SK-N-DZ (cell line): Measurements from ENCODE around the gene RAB11FIP3.
"Not testable (repeated sequence)": the region's sequence is repeated elsewhere in the genome, so short reads cannot be mapped to it uniquely, and the experiment has no call there.

Experiments
- DNase-seq: peaks from one replicate; pipeline ENCODE4 v3.0.0-alpha.2; 2015; ENCODE audit warnings: low spot score

Gene RAB11FIP3

DNA sequence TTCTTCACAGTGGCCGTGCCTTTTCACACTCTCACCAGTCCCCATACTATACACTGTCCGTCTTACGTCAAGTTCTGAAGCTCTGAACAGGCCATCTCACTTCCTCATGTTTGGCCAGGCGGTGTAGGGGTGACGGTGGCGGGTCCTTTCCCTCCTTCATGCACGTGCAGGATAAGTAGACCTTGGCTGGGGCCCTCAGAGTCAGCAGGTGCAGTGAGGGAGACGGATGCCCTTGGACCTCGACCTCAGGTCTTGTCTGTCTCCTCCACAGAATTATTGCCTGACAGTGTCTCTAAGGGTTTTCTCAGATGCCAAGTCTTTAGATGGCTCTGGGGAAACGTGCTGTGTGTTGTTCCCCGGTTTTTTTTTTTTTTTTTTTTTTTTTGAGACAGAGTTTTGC lies 37.6 kb downstream of the RAB11FIP3 start:
- no peak for DNase-seq

DNA sequence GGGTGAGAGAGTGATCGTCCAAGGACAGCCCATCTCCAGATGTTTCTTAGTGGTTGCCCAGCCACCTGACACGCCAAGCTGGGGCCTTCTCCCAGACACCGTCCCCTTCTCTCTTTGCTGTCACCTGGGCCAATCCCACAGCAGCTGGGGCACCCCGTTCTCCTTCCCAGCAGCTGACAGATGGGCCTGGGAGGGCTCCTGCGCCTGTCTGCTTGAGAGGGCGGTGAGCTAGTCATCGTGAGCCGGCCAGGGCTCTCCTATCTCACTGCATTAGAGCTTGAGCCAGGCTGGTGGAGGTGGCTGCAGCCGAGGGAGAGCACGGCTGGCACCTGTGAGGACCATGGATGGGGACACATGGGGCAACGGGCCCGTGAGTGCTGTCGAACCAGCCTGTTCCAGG lies 41.2 kb downstream of the RAB11FIP3 start:
- no peak for DNase-seq

DNA sequence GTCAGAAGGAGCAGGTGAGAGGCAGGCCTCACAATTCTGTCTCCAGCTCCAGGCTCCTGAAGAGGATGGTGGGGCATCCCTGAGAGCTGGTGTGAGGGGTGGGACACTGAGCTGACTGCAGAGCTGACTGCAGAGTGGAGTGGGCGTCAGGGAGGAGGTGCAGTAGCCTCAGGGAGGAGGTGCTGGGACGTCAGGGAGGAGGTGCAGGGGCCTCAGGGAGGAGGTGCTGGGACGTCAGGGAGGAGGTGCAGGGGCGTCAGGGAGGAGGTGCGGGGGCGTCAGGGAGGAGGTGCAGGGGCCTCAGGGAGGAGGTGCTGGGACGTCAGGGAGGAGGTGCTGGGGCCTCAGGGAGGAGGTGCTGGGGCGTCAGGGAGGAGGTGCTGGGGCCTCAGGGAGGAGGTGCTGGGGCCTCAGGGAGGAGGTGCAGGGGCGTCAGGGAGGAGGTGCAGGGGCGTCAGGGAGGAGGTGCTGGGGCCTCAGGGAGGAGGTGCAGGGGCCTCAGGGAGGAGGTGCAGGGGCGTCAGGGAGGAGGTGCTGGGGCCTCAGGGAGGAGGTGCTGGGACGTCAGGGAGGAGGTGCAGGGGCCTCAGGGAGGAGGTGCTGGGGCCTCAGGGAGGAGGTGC lies 41.9 kb downstream of the RAB11FIP3 start:
- DNase-seq: not testable (repeated sequence)

DNA sequence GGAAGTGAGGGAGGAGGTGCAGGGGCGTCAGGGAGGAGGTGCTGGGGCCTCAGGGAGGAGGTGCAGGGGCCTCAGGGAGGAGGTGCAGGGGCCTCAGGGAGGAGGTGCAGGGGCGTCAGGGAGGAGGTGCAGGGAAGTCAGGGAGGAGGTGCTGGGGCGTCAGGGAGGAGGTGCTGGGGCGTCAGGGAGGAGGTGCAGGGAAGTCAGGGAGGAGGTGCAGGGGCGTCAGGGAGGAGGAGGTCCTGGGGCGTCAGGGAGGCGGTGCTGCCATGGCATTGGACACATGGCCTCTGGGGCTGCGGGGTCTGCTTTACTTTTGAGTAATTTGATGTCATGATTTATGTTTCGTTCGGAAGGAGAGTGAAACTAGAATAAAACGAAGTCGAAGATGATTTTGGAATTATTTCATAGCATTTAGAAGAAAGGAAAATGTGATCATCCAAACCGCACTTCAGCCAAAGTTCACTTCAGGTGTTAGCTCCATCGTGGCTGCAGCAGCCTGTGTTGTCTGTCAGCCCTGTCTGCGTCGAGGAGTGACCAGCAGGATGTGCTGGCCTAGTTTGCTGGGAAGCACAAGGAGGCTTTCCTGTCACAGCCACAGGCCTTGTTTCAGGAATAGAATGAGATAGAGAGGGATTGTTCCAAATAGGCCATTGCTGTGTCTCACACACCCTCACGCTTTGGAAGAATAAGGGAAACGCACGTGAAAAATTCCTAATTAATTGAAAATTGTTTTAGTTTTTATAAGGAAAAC lies 42.8 kb downstream of the RAB11FIP3 start:
- no peak for DNase-seq

DNA sequence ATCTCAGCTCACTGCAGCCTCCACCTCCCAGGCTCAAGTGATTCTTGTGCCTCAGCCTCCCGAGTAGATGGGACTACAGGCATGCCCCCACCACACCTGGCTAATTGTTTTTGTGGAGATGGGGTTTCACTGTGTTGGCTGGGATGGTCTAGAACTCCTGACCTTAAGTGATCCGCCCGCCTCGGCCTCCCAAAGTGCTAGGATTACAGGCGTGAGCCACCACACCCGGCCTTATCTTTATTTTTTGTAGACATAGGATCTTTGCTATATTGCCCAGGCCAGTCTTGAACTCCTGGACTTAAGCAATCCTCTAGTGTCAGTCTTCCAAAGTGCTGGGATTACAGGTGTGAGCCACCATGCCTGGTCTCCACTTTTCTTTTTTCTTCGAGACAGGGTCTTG lies 44.0 kb downstream of the RAB11FIP3 start:
- DNase-seq: not testable (repeated sequence)

DNA sequence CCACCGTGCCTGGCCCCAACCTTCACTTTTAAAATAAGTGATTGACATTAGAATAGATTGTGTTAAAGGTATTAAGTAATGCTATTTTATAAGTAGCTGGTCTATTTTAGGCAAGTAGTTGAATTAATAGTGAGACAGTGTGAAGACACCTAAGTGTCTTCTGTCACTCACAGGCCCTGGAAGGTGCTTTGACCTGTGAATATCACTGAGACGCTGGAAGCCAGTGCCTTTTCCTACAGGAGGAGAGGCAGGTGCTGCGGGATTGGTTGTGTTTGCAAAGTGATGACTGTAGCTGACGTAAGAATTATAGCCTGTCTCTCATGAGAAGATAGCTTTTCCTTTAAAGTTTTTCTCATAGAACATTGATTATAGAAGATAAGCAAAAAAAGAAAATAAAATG lies 45.0 kb downstream of the RAB11FIP3 start:
- no peak for DNase-seq

DNA sequence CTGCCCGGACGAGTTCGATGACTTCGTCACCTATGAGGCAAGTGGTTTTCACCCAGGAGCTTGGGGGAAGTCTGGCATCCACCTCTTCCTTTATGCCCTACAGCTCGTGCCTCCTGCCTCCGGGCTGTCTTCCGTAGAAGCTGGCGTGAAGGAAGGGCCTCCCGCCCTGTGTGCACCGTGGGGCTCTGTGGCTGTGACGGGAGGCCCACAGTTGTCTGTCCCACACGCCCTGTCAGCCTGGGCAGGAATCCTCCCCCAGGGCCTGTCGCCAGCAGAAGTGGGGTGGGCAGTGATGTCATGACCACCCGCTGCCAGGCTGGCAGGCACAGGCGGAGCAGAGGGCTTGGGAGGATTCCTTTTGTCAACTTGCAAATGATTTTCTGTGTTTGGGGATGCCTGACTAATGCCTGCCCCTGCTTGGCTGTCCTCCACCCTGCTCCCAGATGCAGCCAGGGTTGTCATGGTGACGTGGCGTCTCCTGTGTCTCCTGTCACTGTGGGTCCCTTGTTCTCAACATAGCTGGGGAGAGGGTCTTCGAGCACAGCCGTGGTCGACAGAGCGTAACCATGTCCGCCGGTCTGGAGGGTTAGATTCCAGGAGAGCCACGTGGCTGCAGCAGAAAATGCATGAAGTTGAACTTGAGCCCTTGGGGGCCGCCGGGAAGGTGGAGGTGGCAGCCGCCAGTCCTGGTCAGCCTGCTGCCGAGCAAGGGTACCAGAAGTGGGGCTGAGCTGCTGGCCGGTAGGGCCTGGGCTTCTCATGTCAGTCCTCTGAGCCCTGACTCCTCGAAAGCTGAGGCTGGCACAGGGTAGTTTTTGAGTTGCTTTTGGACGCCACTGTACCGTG lies 46.1 kb downstream of the RAB11FIP3 start:
- no peak for DNase-seq

DNA sequence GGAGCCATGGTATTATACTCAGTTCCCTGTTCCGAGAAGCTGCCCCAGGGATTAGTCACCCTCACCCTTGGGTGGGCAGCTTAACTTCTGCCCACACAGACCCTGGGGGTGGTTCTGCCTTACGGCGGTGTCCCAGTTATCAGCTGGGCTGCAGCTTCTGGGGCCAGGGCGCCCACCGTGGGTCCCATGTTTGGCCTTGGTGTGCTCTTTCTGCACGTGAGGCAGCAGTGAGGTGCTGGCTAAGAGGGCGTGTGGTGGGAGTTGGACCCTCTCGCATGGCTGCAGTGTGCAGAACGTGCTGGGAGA lies 46.7 kb downstream of the RAB11FIP3 start:
- no peak for DNase-seq

DNA sequence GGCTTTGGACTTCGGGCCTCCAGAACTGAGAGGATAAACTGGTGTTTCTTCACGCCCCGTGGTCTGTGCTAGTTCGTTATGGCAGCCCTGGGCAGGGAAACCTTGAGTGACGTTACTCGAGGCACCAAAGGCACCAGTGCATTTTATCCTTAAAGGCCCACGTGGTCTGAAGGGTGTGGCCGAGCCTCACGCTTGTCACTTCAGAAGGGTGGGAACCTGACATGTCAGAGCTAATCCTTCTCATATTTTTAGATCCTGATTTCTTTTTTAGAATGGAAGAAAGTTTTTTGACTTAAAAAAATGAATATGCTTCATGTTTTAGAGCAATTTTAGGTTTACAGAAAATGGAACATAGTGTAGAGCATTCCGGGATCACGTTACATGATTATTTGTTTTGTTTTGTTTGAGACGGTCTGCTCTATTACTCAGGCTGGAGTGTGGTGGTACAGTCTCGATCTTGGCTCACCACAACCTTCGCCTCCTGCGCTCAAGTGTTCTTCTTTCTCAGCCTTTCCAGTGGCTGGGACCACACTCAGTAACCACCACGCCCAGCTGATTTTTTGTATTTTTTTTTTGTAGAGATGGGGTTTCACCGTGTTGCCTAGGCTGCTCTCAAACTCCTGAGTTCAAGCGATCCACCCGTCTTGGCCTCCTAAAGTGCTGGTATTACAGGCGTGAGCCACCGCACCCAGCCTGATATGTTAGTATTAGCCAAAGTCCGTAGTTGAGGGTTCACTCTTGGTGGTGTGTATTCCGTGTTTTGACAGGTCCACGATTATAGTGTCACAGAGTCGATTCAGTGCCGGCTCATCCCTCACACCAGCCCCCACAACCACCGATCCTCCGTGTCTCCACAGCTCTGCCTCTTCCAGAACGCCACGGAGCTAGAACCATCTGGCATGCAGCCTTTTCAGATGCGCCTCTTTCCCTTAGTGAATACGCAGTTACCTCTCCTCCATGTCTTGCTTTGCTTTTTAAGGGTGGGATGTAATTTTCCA lies 47.9 kb downstream of the RAB11FIP3 start:
- no peak for DNase-seq

DNA sequence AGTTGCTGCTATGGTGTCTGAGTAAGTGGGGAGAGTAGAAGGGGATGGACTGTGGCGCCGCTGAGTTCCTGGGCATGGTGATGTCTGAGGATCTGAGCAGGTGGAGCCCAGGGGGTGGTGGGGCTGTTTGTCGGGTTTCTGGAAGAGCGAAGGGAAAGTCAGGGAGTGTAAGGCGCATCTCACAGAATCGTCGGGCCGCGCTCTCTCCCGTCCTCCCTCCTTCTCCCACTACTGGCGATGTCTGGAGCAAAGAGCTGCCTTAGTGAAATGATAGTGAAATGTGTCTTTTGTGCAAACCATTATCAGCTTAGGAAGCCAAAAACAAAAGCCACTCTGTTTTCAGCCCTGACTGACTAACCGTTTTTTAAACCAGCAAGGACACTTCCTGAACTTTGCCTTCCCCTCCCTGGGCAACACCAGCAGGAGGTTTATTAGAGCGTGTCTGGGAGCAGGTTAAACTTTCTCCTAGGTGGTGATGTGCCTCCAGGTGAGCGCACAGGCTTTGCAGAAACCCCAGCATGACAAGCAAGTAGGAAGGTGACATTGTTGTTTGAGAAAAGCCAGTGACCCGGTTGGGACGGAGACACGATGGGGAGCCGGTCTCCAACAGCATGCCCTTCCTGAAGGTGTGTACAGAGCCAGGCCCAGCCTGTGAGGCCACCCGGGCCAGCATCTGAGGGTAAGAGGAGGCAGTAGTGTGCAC lies 49.1 kb downstream of the RAB11FIP3 start:
- DNase-seq: no peak

DNA sequence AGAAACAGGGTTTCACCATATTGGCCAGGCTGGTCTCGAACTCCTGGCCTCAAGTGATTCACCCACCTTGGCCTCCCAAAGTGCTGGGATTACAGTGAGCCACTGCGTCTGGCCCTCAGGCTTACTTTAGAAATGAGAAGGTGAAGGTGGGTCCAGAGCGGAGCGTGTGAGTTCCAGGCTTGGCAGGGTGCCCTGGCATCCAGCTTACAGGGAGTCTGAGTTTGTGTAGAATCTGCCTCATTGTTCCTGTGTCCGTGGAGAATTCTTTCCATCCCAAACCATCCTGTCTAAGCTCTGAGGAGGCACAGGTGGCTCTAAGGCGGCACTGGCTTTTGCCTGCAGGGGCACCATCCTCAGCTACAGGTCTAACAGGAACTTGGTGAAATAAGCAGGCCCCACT lies 50.6 kb downstream of the RAB11FIP3 start:
- no peak for DNase-seq

DNA sequence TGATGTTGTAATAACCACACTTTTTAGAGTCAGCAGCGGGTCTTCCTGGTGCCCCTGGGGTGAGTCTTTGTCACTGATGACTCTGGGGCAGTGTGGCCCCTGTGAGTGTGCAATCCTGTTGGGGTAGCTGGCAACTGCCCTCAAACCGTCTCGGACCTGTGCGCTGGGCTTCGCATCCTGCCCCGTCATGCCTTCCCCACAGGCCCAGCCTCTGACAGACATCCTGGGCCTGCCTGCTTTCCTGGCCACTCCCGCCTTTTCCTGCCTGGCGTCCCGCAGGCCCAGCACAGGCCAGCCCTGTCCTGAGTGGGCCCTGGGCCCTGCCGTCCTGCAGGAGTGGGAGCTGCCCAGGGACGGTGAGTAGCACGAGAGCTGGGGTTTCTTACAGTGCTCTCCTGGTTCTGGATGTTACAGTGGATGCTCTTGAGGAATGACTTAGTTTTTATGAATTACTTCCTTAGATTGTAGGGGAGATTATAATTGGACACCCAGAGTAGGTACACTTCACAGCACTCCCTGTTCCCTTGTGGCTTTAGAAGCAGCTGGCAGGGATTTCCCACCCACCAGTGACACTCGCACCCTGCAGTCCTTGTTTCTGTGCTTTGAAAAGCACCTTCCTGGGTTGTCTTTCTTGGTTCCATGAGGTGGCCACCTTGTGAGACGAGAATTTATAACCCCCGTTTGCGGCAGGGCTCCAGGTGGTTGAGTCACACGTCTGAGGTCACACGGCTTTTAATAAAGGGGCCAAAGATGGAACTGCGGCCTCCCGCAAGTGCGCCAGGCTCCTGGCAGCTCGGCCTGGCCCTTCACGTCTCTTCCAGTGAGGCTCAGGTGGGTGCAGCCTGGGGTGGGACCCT lies 52.1 kb downstream of the RAB11FIP3 start:
- no peak for DNase-seq

DNA sequence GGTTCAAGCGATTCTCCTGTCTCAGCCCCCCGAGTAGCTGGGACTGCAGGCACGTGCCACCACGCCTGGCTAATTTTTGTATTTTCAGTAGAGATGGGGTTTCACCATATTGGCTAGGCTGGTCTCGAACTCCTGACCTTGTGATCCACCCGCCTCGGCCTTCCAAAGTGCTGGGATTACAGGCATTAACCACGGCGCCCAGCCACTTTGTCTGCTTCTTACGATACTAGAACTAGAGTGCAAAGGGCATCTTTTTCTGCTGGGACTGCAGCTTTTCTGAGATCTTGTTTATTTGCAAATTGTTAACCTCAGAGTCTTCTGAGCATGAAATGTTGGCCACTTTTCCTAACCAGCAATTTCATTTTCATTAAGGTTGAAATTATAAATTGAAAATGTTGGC lies 52.8 kb downstream of the RAB11FIP3 start:
- DNase-seq: not testable (repeated sequence)

DNA sequence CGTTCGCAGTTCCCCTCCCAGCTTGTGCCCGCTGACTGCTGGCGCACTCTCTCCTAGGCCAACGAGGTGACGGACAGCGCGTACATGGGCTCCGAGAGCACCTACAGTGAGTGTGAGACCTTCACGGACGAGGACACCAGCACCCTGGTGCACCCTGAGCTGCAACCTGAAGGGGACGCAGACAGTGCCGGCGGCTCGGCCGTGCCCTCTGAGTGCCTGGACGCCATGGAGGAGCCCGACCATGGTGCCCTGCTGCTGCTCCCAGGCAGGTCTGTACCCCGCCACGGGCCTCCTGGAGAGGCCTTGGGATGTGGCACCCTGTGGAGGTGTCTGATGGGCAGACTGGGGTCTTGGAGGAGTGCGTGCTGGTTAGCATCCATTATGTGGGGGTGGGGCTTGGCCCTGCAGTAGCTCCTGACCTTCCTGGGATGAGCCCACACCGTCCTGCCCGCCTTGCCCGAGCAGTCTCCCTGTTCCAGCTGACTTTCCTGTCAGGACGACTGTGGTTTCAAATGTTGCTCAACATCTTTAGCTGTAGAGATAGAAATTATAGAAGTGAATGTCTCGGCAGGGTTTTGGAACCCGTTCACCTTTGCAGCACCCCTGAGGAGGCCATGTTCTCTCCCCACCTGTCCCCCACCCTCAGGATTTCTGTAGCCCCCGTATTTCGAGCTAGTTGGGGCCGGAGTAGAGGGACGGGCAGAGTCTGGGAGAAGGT lies 57.2 kb downstream of the RAB11FIP3 start:
- DNase-seq: no peak

DNA sequence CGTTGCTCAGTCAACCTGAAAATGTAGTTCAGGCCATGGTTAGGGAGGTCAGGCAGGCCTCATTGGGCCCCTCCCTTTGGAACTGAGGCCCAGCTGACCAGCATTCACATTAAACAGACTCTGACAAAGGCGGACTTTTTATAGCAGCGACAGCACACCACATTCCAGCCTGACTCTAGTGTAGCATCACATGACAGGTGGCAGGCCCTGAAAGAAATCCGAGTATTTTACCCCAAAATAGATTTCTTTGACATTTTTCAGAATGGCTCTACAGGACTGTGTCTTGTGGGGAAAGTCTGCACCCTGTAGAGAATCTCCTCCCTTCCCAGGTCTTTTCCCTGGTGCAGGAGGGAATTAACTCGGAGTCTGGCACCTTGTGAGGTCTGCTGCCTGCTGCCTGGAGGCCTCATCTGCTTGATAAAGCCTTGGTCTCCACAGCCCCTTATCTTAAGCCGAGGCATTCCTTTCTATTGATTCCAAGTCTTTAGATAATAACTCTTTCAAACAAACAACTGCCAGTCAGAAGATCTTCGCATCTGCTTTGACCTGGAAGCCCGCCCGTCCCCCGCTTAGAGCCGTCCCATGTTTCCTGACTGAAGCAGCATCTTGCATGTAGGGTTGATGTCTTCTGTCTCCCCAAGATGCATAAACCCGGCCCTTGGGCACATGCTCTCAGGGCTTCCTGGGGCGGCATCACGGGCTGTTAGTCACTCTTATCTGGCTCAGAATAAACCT lies 58.1 kb downstream of the RAB11FIP3 start:
- DNase-seq: no peak

DNA sequence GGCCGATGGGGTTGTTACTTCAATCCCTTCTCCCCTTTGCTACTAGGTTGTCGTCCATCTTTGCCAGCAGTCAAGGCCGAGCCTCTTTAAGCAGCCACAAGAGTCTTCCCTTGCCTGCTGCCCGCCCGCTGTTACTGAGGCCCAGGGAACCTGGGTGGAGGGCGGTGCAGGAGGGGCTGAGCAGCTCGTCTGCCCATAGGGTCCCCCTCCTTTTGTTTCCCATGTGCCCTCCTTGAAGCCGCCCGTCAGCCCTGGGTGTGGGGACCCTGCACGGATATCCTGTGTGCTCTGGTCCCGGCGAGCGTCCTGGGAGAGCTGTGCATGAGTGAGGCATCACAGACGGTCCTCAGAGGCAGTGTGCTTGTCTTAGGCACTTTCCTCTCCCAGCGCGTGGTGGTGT lies 64.2 kb downstream of the RAB11FIP3 start:
- DNase-seq: no peak

DNA sequence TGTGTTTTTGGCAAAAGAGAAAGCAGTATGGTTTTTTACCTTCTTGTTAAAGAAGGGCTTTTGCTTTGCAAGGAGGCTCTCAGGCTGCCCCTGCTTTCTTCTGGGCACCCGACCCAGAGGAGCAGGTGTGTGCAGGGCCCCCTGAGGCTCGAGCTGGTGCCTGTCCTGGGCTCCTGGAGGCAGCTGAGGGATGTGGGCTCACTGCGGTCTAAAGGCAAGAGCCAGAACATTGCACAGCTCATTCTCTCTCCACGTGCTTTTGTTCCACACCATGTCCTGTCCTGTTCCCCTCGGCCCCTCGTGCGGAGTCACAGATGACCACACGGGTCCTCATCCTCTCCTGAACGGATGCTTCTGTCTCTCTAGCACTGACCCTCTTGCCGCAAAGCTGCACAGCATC lies 65.3 kb downstream of the RAB11FIP3 start:
- no peak for DNase-seq

DNA sequence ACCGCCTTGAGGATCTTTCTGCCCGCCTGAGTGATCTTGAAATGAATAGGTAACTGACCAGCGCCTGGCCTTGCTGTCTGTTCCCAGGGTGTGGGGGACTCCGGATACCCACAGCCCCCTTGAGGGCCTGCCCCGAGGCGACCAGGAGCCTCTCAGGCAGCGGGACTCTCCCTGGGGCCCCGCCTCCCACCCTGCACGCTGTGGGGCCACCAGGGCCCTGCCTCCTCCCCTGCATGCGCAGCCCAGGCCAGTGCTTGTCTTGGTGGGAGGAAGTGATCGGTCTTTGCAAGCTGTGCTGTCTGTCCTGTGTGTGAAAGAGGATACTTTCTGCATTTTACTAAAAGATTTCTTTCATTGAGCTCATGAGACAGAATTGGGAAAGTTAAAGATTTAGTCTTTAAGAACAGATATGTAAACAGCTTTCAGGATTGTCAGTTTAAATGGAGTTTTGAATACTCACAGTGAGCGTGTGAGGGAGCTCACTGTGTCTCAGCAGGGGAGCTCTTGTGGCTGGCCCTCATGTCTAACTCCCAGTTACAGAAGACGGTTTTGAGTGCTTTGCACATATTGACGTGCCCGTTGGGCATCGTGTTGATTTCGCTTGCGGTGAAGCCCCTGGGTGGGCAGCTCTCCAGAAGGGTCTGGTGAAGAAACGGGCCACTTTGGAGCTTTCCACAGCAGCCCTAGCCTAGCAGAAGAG lies 65.9 kb downstream of the RAB11FIP3 start:
- DNase-seq: no peak
